HG02938 (cell line): ENCODE results near the gene MFN2.
"Not testable (repeated sequence)": the region's sequence is repeated elsewhere in the genome, so short reads cannot be mapped to it uniquely, and the experiment has no call there.

Experiments
- ATAC-seq: cut with Tn5 transposase; IDR thresholded peaks from one replicate; pipeline ENCODE4 v1.9.1; 2021; ENCODE audit warnings: mild to moderate bottlenecking, moderate library complexity; ENCODE audit not compliant: unreplicated experiment

The MFN2 gene

GRCh38 chr1:11997081-11997850, 17.0 kb downstream of the MFN2 start:
- ATAC-seq: no peak

- no peak for ATAC-seq
Observed at GRCh38 chr1:11998636-11999035, 18.4 kb downstream of the MFN2 start.

GRCh38 chr1:11999236-11999635, 19.0 kb downstream of the MFN2 start:
- no peak for ATAC-seq

- no peak for ATAC-seq
Observed at GRCh38 chr1:12001249-12001917, 21.1 kb downstream of the MFN2 start.

- no peak for ATAC-seq
Observed at GRCh38 chr1:12001996-12002493, 21.8 kb downstream of the MFN2 start.

GRCh38 chr1:12003762-12004161, 23.5 kb downstream of the MFN2 start:
- ATAC-seq: no peak

GRCh38 chr1:12005488-12006166, 25.4 kb downstream of the MFN2 start:
- ATAC-seq: no peak

- ATAC-seq: no peak
Observed at GRCh38 chr1:12006167-12006921, 26.1 kb downstream of the MFN2 start.

GRCh38 chr1:12007204-12007603, 27.0 kb downstream of the MFN2 start:
- ATAC-seq: no peak

- not testable (repeated sequence) for ATAC-seq
Observed at GRCh38 chr1:12008355-12008754, 28.1 kb downstream of the MFN2 start.

- no peak for ATAC-seq
Observed at GRCh38 chr1:12009318-12009947, 29.2 kb downstream of the MFN2 start.

- ATAC-seq: no peak
Observed at GRCh38 chr1:12010746-12011570, 30.7 kb downstream of the MFN2 start.

GRCh38 chr1:12011998-12012397, 31.8 kb downstream of the MFN2 start:
- no peak for ATAC-seq

GRCh38 chr1:12012560-12013316, 32.5 kb downstream of the MFN2 start:
- ATAC-seq: no peak

GRCh38 chr1:12014141-12014991, 34.1 kb downstream of the MFN2 start:
- no peak for ATAC-seq

- ATAC-seq: no peak
Observed at GRCh38 chr1:12015001-12015491, 34.8 kb downstream of the MFN2 start.

GRCh38 chr1:12015499-12015898, 35.3 kb downstream of the MFN2 start:
- ATAC-seq: no peak

- no peak for ATAC-seq
Observed at GRCh38 chr1:12016182-12016581, 35.9 kb downstream of the MFN2 start.
